RWPE1 (cell line): Measurements from ENCODE around the gene ITGA6.
A peak's percentile ranks its signal among the peaks of the same experiment; 100 is the strongest.

Source experiments
- CTCF ChIA-PET: fragments of 350-600 bp; sonication (Branson Sonifier 250); formaldehyde crosslinking; extraction: SDS; loops from one replicate; lab custom pipeline; 2021; lab: Yijun Ruan, JAX
- POLR2A ChIA-PET: fragments of 400-600 bp; formaldehyde crosslinking; extraction: SDS; loops from one replicate; lab custom pipeline; 2020; ENCODE audit warnings: antibody characterized with exemption; ENCODE audit not compliant: low non-redundant PET; lab: Yijun Ruan, JAX
- DNase-seq: peaks from one replicate; pipeline ENCODE4 v3.0.0; 2012; ENCODE audit warnings: low spot score
- H3K27ac ChIP-seq: fragments of 450-650 bp; 2 replicates; pipeline ENCODE4 v1.5.1; 2017
- TF ChIP-seq, protein P1 (sequence below): fragments of 450-650 bp; conservative IDR thresholded peaks from 2 replicates; pipeline ENCODE4 v1.5.1; 2017; ENCODE audit warnings: low read depth, mild to moderate bottlenecking

The ITGA6 gene

DNA sequence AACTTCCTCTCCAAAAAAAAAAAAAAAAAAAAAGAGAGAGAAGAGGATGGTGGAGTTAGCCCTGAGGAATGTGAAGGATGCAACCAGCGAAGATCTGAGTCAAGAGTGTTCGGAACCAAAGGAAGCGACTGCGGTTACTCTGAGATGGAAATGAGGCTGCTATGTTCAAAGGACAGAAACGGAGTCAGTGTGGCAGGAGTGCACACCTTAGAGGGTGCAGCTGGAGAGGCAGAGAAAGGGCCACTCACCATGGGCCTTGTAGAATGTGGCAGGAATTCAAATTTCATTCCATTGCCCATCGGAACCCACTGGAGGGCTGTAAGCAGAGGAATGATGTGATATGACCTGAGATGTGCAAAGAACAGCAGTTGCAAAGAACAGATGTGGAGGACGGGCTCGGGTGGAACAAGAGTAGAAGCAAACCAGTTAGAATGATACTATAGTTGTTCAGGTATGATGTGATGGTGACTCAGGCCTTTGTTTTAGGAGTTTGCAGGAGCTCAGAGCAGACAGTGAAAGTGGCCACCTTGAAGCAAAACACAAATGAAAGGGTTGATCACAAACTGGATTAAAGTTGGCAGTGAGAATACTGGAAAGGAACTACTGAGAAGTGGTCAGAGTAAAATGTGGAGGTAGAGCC is 22.6 kb downstream of the ITGA6 start:
- TF ChIP-seq, protein P1, sequence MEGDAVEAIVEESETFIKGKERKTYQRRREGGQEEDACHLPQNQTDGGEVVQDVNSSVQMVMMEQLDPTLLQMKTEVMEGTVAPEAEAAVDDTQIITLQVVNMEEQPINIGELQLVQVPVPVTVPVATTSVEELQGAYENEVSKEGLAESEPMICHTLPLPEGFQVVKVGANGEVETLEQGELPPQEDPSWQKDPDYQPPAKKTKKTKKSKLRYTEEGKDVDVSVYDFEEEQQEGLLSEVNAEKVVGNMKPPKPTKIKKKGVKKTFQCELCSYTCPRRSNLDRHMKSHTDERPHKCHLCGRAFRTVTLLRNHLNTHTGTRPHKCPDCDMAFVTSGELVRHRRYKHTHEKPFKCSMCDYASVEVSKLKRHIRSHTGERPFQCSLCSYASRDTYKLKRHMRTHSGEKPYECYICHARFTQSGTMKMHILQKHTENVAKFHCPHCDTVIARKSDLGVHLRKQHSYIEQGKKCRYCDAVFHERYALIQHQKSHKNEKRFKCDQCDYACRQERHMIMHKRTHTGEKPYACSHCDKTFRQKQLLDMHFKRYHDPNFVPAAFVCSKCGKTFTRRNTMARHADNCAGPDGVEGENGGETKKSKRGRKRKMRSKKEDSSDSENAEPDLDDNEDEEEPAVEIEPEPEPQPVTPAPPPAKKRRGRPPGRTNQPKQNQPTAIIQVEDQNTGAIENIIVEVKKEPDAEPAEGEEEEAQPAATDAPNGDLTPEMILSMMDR = no peak
- POLR2A ChIA-PET = no interaction called here
- H3K27ac ChIP-seq = peak overlapping the region; percentile 71
- CTCF ChIA-PET = no interaction called here
- no peak for DNase-seq

DNA sequence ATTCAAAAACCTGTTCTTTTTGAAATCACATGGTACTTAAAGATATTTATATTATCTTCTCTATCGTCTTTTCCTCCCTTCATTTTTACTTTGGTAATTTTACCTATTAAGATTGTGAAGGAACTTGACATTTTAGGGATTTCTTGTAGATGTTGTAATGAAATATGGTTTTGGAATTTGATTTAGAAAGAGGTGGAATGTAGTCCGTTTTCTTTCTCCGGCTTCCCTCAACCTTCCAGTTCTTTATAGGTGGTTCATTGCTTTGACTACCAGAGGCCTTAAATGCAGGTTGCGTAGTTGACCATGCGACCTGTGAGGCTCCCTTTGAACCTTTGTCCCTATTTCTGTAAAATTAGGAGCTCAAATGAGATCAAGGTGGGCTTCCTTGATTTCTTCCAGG is 24.5 kb downstream of the ITGA6 start:
- peak overlapping the region; percentile 51 for H3K27ac ChIP-seq
- POLR2A ChIA-PET = no interaction called here
- TF ChIP-seq, protein P1 = no peak
- DNase-seq = no peak
- CTCF ChIA-PET = interaction anchor here (0.6 to 2.2 kb wide), 5 partner anchors 10 to 800 kb away, joined by 3 to 8 read pairs (median 4); no protein-coding TSS in a partner anchor

- H3K27ac ChIP-seq = peak overlapping the region; percentile 42
- ChIA-PET CTCF (interaction anchor here (0.7 to 2.2 kb wide), 3 partner anchors 9 to 280 kb away, joined by 4 to 8 read pairs (median 6); no protein-coding TSS in a partner anchor), POLR2A (interaction anchor here (1.1 kb wide), 1 partner anchor 24 kb away, joined by 12 read pairs; no protein-coding TSS in a partner anchor)
- no peak for DNase-seq
- TF ChIP-seq, protein P1 = no peak
Observed at GRCh38 chr2:172452845-172453244, 25.5 kb downstream of the ITGA6 start.

GRCh38 chr2:172454404-172455120 is 27.2 kb downstream of the ITGA6 start:
- peak overlapping the region; percentile 29 for H3K27ac ChIP-seq
- CTCF ChIA-PET = interaction anchor here (1.4 to 2.2 kb wide), 2 partner anchors 8 to 12 kb away, joined by 3 to 8 read pairs; no protein-coding TSS in a partner anchor
- POLR2A ChIA-PET = no interaction called here
- TF ChIP-seq, protein P1 = no peak
- DNase-seq = no peak

- POLR2A ChIA-PET = no interaction called here
- TF ChIP-seq, protein P1 = no peak
- CTCF ChIA-PET = interaction anchor here (0.6 to 1.4 kb wide), 3 partner anchors 13 to 282 kb away, joined by 3 to 5 read pairs (median 4); no protein-coding TSS in a partner anchor
- peak overlapping the region; percentile 53 for H3K27ac ChIP-seq
- DNase-seq = no peak
Observed at GRCh38 chr2:172455121-172455515, 27.7 kb downstream of the ITGA6 start.

DNA sequence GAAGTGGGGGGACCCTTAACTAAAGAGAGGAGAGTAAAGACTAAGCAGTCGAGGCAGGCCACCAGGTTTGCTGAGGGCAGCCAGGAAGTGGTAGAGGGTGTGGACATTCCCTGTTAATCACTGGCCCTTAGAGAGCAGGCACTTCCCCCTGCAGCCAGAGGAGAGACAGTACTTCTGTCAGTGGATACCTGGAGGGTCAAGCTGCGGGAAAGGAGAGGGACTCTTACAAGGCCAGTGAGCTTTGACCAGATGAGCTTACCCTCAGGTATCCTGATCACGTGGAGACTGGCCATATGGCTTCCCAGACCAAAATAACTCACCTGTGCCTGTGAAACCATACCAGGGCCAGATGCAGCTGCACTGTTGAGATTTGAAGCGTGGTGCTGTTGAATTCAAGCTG is 28.6 kb downstream of the ITGA6 start:
- POLR2A ChIA-PET = no interaction called here
- TF ChIP-seq, protein P1 = no peak
- no peak for DNase-seq
- peak overlapping the region; percentile 58 for H3K27ac ChIP-seq
- CTCF ChIA-PET = interaction anchor here (0.5 to 1.0 kb wide), 3 partner anchors 213 to 283 kb away, joined by 3 to 5 read pairs (median 4); no protein-coding TSS in a partner anchor
